Fibroblast of lung (primary cell): ENCODE data around the gene STX8.

Source experiments
- EZH2 ChIP-seq: IDR thresholded peaks from 2 replicates; pipeline ENCODE4 v1.5.1; 2012; ENCODE audit warnings: low read length, control low read depth, mild to moderate bottlenecking; ENCODE audit errors: missing control alignments
- TF ChIP-seq, protein P1 (sequence below), 2 donors: IDR thresholded peaks in 1 of 2; conservative IDR thresholded peaks in 1 of 2; 1 replicate in 1 of 2; 2 replicates in 1 of 2; pipeline ENCODE4 v1.5.1; 2011 to 2012; ENCODE audit warnings: low read length in 2 of 2, control low read depth in 1 of 2, inconsistent platforms in 1 of 2, low read depth in 1 of 2, mild to moderate bottlenecking in 1 of 2

DNA sequence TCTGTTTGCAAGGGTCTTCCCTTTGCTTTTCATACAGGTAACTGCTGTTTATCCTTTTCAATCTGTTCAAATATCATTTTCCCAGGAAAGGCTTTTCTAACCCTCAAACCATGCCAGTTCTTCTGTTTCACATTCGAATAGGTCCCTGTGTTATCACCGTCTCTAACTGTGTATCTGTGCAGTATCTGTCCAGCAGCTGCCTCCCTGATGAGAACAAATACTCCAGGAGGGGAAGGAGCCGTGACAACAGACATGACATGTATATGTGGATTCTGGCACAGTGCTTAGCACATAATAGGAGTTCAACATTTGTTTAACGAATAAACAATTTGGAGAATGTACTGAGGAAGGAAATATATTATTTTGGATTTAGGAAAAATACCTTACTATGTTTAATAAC lies 95.7 kb downstream of the STX8 start:
- TF ChIP-seq, protein P1, sequence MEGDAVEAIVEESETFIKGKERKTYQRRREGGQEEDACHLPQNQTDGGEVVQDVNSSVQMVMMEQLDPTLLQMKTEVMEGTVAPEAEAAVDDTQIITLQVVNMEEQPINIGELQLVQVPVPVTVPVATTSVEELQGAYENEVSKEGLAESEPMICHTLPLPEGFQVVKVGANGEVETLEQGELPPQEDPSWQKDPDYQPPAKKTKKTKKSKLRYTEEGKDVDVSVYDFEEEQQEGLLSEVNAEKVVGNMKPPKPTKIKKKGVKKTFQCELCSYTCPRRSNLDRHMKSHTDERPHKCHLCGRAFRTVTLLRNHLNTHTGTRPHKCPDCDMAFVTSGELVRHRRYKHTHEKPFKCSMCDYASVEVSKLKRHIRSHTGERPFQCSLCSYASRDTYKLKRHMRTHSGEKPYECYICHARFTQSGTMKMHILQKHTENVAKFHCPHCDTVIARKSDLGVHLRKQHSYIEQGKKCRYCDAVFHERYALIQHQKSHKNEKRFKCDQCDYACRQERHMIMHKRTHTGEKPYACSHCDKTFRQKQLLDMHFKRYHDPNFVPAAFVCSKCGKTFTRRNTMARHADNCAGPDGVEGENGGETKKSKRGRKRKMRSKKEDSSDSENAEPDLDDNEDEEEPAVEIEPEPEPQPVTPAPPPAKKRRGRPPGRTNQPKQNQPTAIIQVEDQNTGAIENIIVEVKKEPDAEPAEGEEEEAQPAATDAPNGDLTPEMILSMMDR (conservative IDR thresholded peaks at IDR 0.05 in 1 of 2, IDR thresholded peaks at IDR 0.05 in 1 of 2; ENCODE audit: low read depth in 1 of 2, low read length in 2 of 2), result no peak
- no peak for TF ChIP-seq EZH2
